GM18907 (cell line): ENCODE measurements around the gene CELF1.

Experiments
- ATAC-seq: cut with Tn5 transposase; IDR thresholded peaks from one replicate; pipeline ENCODE4 v1.9.1; 2021; ENCODE audit warnings: mild to moderate bottlenecking, moderate library complexity; ENCODE audit not compliant: unreplicated experiment

The CELF1 gene

DNA sequence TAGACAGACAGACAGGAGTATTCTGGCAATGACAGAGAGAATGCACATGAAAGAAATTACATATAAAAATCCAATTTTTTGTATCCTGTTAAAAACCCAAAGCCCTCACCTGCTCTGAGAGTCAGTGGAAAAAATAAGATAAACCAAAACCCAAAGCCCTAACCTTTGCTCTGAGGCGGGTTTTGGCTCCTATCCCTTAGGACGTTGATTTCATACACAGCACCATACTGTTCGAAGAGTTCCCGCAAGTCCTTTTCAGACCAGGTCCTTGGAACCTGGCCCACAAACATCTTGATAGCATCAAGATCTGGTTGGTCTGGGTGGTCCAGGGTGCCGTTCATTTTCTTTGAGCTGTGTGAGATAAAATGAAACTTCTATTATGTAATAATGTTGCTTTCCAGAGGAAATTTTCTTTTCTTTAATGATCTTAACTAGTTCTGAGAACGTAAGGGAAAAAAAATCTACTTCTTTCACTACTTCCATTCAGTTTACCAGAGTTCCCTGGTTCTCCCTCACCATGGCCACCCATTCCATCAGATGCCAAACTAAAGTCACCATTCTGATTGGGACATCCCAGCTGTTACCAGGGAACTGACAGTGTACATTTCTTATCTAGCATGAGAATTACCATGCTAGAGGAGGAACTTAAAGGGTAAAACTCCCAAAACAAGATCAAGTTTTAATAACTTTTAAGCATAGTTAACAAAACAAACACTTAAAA lies 64.1 kb downstream of the CELF1 start:
- ATAC-seq, result no peak

DNA sequence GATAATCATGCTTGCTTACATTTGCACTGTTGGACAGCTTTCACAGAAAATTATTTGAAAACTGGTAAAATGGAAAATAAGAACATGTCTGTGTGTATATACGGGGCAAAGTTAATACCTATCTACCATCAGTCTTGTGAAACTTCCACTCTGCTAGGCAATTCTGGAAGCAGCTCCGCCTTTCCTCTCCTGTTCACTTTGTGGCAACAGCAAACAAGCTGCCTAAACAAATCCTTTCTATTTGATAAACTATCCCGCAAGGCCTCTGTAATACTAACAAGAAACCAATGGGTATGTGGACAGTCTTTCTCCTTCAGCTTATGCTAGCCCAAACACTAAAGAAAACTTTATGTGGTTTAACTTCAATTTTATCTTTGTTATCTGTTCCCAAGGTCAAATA lies 64.8 kb downstream of the CELF1 start:
- ATAC-seq, result no peak

DNA sequence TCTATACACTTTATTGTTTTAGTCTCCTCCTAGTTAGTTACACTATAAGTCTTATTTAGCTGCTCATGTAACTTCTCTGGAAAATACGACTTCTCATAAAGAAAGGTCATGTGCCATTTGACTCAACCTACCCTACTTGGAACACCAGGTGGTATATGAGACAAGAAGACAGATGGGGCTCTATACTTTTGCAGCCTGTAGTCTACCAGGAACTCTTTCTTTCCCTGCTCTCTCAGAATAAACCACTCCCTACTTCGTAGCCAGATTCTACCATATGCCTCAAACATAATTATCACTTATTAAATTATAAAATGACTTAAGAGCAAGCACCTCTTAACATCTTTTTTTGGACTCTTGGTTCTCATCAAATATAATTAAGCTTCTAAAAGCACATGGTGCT lies 65.5 kb downstream of the CELF1 start:
- ATAC-seq, result no peak

DNA sequence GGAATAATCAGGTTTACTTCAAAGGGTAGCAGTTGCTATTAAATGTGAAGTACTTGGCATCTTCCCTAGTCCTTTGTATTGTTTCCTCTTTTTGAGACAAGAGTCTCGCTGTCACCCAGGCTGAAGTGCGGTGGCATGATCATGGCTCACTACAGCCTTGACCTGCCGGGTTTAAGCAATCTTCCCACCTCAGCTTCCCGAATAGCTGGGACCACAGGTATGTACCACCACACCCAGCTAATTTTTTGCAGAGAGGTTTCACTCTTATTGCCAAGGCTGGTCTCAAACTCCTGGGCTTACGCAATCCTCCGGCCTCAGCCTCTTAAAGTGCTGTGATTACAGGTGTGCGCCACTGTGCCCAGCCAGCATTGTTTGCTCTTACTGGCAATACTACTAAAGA lies 67.8 kb downstream of the CELF1 start:
- no peak for ATAC-seq

DNA sequence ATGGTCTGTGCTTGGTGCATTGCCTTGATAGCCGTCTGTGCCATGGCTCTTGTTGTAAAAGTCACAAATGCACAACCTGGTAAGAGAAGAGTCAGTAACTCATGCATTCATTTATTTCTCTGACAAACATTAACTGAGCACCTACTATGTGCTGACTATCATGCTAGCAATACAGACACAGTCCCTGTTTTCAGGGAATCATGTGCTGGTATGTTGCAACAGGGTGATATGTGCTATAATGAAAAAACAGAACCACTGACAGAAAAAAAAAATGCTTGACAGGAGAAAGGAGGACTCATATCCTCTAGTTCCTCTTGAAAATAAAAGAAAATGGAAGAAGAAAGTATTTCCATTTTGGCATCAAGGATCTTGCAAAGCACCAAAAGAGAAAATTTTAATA lies 69.5 kb downstream of the CELF1 start:
- no peak for ATAC-seq

DNA sequence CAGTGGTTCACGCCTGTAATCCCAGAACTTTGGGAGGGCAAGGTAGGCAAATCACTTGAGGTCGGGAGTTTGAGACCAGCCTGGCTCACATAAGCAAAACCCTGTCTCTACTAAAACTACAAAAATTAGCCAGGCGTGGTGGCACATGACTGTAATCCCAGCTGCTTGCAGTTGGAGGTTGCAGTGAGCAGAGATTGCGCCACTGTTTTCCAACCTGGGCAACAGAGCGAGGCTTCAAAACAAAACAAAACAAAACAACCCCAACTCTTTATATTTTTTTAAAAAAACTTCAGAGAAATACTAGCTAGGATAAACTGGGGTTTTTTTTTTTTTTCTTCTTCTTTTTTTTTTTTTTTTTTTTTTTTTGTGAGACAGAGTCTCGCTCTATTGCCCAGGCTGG lies 72.2 kb downstream of the CELF1 start:
- ATAC-seq, result no peak

DNA sequence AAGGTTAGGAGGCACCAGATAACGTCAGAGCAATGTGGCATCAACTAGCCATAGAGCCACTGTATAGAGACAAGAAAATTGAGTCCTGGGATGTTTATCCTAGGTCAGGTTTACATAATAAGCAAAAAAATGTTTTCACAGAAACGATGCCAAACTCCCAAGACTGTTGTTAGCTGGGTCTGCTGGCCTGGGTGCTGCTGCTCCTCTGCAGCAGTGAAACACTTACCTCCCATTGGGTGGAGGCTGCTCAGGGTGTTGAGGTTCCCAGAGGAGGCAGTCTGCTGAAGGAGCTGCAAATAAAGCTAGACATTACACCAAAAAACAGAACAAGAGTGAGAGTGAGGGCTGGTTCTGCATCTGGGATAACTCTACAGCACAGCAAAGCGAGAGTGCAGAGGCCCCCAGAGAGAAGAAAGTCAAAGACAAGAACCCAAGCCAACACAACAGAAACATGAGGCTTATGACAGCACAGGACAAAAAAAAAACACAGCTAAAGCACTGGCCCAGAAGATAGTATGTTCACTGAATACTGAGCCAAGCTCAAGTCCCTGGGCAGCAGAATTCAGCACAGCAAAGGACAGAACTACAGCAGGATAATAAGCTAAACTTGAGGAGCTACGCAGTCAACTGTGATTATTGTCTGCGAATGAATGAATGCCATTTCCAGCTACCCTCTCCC lies 74.1 kb downstream of the CELF1 start:
- no peak for ATAC-seq

DNA sequence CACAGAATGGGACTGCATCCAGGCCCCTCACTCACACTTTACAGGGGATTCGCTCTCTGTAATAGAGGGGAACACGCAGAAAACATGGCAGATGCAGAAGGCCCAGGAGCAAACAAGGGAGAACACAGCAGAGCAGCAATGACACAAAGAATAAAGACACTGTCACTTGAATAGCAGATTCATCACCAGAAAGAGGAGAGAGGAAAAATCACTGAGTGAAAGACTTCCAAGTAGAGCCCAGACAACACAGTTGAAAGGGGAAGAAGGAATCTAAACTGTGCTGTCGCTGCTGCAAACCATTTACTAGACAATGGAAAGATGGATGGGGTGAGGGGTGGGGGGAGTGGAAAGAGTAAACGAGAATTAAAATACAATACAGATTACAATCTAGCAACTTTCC lies 75.2 kb downstream of the CELF1 start:
- no peak for ATAC-seq

DNA sequence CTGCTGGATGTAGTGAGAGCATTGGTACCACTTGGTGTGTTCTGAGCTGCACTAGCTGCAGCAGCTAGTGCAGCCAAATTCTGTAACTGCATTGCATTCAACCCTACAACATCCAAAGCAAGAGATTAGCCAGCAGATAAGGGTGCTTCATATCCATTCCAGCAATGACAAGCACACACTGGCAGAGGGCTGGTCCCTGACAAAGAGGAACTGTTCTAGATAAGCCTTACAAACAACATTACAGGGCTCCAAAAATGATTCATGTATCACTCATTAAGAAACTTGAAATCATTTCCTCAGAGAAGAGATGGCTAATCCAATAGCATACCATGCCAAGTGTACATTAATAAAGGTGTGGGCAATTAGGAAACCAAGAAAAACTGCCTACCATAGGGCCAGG lies 75.6 kb downstream of the CELF1 start:
- ATAC-seq, result no peak

DNA sequence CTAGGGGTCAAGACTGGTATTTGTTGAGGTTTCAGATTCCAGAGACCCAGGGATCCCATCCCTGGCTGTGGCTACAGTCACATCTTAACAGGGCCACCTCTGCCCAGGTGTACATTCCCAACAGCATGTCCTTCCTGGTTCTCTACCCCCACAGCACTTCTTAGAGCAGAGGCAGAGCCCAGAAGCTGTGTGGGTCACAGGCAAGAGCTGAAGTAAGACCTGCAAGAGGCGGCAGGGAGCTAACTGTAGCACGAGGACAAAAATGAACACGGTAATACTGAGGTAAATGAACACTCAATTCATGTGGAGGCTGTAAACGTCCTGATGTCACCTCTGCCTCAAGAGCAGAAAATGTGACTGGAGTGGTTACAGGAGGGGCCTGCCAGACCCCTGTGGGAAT lies 82.3 kb downstream of the CELF1 start:
- ATAC-seq, result no peak

DNA sequence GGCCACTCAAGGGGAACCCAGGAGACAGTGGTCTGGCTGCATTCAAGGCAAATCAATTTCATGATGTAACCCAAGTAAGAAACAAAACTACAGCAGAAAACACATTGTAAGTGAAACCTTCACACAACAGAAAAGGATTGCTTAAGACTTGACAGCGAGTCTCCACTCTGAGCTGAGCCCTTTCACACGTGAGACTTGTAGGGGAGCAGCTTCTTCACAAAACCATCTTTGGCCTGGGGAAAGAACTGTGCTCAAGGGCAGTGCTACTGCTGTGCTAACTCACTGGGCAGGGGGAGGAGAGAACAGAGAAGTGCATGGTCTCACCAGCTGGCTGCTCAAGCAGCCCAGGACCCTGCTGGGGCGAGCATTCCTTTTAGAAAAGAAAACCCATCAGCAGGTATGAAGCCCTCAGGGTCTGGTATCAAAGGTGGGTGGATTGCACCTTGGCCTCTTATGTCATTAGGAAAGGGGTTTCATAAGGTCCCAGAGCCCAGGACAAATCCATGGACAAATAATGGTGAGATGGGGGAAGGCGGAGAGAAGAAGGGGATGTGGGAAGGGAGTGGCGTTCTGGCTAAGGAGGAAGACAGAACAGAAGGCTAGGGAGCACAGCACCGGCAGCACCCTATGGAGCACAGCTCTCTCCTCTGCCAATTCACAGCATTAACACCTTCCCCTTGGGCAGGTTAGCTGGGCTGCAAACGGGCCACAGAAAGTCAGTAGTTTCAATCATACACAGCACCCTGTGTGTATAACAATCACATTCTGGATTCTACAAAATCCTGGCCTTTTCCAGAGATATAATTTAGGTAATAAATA lies 83.4 kb downstream of the CELF1 start:
- ATAC-seq, result no peak

DNA sequence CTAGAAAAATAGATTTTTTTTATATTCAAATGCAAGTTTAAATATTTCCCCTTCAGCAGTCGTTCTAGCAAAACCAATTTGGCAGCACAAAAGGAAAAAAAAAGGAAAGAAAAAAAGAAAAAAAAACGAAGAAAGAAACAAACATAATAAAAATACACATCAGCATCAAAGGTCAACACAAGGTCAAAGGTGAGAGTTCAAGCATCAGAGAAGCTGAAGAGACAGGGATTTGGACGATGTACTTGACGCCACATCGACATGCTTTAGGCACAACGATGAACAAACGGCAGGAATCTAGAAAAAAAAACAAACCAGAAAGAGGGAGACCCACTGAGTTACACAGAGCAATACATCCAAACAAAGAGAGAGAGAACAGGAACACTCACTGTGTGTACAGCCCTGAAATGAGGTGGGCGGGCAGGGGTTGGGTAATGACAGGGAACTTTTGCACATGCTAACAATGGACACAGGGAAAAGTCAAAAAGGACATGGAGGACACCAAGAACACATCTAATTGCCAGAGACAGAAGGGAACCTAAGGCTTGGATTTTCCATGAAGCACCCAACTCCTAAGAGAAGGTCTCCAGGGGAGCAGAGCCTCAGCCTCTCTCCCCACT lies 84.2 kb downstream of the CELF1 start:
- ATAC-seq, result no peak

DNA sequence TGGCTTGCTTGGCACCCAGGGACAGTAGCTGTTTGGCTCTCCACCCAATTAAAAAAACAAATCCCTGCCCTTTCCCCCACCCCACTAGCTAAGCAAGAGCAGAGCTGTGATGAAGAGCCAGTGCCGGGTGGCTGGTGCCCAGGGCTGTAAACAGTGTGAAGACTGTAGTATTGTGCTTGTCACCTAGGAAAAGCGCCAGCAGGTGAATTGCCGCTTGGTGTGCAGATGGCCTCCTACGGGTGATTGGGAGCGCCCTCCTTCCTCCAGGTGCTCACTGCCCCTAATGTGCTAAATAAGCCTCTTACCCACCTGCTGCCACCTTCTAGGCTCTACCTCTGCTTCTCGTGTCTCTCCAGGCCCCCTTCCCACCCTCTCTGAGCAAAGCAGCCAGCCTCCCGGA lies 85.6 kb downstream of the CELF1 start:
- no peak for ATAC-seq

DNA sequence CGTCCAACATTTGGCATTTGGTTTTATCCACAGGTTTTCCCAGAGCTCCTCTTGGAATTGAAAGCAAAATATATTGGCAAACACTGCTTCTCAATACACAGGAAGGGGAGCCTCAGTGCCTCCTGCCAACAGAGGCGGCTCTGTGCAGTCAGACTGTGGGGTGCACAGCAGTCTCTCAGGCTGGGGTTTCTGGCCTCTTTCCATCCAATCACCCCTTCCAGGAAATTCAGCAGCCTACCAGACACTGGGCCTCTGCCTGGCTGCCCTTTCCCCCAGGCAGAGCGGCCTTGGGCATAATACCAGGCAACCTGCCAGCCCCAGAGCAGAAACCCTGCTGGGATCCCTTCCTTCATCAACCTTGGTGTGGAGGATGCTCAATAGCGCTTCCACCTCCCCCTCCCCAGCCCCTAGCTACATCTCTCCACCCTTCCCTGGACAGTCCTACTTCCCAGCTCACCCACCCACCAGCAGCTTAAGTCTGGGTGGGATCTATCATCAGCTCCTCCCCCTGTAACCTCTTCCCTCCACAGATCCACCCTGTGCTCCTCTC lies 86.2 kb downstream of the CELF1 start:
- ATAC-seq, result no peak

DNA sequence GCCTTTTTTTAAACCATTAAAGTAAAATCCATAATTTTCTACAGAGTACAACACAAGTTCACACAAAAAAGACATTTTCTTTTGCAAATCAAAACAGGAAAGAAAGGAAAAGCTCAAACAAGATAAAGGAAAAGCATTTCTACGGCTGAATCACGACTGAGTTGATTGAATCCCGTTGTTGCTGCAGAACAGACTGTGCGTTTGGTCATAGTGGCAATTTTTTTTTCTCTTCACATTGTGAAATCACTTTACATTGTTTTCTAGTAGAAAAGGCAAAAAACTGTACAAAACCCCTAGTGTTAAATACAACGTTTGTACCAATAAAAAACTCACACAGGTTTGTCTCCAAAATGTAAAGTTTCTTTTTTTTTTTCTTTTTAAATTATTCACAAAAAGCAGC lies 86.7 kb downstream of the CELF1 start:
- ATAC-seq, result no peak

DNA sequence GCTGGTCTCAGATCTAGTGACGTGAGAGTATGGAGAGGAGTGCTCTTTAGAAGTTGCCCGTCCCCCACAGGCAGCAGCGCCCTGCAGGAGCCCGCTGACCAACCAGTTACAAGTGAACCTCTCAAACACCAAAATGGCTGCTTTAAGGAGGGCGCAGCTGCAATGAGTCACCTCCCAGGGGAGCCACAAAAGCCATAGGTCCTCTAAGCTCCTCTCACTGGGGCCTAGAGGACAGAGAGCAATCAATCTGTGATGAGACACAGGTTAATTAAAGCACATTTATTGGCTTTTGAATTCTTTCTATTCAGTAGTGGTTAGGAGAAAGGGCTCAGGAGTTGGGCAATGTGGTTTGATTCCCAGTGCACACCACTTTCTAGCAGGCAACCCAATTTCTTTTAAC lies 88.4 kb downstream of the CELF1 start:
- no peak for ATAC-seq

DNA sequence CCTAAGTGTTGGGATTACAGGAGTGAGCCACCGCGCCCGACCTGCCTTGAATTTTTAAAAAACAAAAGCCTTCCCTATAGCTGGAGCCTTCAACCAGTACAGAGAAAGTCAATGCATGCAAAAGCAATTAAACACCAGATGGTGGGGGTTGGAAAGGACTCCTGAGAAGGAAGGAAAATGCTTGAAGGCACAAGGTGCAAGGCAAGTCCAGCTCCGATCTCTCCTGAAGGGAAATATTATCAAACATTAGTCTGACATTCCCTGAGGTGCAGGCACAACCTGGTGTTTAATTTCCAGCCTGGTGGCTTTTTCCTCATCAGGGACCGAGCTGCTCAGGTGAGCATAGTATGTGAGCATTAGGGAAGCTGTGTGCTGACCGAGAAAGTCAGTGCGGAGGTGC lies 91.1 kb downstream of the CELF1 start:
- no peak for ATAC-seq

DNA sequence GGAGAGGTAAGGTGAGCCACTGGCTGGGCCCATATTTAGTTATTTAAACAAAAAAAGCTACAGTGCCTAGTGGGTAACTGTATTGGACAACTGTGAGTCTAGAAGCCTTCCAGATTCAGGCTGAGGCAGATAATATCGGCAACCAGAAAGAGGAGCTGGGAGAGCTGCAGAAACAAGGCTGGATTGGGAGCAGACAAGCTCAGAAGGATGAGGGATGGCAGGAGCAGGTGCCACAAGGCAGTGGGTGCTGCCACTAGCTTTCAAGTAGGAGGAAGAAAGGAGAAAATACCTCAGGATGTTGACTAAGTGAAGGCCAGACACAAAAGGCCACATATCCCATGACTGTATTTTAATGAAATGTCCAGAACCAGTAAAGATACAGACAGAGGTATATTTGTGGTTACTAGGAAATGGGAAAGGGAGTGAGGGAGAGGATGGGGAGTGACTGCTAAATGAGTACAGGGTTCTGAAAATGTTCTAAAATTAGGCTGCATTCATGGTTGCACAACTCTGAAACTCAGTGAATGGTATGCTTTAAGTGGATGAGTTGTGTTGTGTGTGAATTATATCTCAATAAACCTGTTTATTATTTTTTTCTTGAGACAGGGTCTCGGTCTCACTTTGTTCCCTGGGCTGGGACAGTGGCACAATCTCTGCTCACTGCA lies 92.2 kb downstream of the CELF1 start:
- no peak for ATAC-seq

DNA sequence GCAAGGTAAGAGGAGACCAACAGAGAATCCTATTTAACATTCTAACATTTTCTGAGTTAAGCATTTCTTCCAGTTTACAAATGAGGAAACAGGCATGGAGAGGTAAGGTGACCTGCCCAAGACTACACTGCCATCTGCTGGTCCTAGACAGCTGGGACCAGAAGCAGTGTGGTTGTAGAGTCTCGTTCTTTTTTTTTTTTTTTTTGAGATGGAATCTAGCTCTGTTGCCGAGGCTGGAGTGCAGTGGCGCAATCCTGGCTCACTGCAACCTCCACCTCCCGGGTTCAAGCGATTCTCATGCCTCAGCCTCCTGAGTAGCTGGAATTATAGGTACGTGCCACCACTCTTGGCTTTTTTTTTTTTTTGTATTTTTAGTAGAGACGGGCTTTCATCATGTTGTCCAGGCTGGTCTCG lies 98.7 kb downstream of the CELF1 start:
- peak; percentile 60 for ATAC-seq

DNA sequence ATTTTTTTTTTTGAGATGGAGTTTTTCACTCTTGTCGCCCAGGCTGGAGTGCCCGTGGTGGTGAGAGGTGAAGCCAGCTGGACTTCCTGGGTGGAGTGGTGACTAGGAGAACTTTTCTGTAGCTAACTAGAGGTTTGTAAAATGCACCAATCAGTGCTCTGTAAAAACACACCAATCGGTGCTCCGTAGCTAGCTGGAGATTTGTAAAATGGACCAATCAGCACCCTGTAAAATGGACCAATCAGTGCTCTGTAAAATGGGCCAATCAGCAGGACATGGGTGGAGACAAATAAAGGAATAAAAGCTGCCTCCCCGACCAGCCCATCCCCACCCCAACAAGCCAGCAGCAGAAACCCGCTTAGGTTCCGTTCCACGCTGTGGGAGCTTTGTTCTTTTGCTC lies 99.6 kb downstream of the CELF1 start:
- no peak for ATAC-seq

DNA sequence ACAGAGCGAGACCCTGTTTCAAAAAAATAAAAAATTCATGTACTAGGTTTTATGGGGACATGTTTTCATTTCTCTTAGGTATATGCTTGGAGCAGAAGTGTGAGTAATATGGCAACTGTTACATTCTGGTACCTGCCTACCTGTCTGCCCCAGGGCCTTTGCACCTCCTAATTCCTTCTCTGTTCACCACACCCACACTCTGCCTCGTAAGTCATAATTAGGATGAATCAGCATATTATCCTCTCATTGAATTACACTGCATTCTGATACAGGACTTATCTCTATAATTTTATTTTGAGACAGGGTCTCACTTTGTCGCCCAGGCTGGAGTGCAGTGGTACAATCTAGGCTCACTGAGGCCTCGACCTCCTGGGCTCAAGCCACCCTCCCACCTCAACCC lies 100.9 kb downstream of the CELF1 start:
- ATAC-seq, result no peak
